NCI-H526 treated with DMSO at 0.1 percent for 48 hours (cell line): Measurements from ENCODE around the gene LCLAT1.
"Not testable (repeated sequence)": the region's sequence is repeated elsewhere in the genome, so short reads cannot be mapped to it uniquely, and the experiment has no call there.

Experiments
- DNase-seq: peaks from one replicate; lab custom pipeline; 2025; lab: John Stamatoyannopoulos, UW

The LCLAT1 gene

DNA sequence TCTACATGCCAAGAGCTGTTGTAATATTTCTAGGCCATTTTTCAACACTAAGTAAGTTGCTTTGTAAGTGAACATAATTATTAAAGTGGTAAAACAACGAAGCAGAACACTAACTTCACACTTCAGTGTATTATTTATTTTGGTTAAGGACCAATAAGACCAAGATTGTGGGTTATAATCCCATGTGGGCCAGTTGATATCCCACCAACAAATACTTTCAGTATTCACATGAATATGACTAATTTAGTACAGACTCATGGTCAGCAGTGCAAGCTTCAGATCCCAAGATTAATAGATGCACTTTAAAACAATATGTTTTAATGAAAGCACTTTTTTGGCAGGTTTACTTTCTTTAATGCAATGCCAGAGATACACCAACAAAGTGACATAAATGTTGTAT is 154.3 kb downstream of the LCLAT1 start:
- DNase-seq: no peak

DNA sequence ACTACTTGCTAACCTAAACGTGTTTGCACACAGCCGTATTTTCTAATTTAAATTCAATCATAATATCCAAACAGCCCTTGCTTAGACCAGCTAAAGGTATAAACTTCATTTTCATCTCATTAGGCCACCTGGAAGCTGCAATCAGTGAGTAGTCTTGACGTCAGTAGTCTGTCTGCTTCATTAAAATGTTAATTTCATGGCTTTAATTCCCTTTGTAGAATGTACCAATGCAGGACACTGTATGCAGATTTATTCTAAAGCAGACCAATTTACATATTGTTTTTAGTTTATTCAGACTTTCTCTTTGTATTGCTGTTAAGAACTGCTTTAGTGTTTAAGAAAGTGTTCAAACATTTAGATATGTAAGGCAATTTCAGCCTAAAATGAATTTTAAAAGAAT is 158.2 kb downstream of the LCLAT1 start:
- no peak for DNase-seq

DNA sequence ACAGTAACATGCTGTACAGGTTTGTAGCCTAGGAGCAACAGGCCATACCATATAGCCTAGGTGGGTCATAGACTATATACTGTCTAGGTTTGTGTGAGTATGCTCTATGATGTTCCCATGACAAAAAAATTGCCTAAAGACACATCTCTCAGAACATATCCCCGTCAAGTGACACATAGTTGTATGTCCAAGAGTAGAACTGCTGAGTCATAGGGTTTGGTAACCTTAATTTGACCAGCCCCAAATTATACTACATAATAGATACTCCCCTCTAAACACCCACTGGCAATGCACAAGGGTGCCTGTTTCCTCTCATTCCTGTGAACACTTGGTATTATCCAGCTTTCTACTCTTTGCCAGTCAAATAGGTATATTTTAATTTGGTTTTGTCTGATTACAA is 161.6 kb downstream of the LCLAT1 start:
- DNase-seq: no peak

DNA sequence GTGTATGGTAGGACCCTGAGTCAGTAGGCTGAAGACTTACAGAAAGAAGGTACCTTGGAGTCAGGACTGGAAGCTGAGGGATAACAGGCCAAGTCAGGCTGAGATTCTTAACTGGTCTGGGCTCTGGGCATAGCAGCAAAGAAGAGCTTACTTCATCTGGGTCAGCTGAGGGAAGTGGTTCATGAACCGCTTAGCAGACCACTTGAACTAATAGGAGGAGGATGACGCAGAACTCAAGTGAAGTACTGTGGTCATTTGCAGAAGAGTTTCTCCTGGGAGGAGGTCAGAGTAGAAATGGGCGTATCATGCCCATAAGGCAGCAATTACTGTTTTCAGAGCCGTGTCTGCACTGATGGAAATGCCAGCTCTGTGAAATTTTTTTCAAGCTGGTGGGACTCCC is 164.5 kb downstream of the LCLAT1 start:
- DNase-seq: no peak

DNA sequence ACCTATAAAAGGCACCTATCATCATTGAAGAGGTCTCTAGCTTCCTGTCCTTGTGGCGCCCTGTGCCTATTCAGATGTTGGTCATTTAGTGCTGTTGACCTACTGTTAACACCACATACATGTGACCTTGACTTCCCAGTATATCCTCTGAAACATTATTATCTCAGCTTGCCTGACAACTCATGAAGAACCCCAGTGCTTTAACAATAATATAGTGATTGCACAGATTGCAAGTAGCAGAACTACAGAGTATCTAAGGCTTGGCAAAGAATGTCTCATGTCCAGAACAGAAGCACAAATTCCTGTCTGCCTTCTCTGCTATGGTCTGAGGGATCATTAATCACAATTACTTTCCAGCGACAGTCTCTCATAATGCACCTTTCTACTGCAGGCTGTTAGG is 165.3 kb downstream of the LCLAT1 start:
- no peak for DNase-seq

DNA sequence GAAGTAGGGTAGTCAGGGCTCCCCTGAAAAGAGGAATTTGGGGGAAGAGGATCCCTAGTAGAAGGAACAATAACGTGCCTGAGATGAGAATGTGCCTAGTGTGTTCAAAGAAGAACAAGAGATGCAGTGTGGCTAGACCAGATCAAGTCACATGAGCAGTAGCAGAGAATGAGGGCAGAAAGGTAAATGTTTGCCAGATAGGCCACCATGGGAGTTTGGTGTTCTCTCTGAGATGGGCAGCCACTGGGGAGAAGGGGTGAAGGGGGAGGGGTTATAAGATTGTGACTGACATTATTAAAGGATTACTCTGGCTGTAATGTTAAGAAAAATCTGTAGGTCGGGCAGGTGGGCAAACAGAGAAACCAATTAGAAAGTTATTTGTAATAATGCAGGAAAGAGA is 166.0 kb downstream of the LCLAT1 start:
- no peak for DNase-seq

DNA sequence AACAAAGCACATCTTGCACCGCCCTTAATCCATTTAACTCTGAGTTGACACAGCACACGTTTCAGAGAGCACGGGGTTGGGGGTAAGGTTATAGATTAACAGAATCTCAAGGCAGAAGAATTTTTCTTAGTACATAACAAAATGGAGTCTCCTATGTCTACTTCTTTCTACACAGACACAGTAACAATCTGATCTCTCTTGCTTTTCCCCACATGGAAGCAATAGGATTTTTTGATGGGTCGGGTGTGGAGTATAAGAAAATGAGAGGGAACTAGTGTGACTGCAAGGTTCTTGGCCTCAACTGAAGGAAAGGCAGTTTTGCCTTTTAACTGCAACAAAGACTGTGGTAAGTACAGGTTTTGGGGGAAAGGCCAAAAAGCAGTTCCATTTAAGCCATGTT is 167.2 kb downstream of the LCLAT1 start:
- not testable (repeated sequence) for DNase-seq

DNA sequence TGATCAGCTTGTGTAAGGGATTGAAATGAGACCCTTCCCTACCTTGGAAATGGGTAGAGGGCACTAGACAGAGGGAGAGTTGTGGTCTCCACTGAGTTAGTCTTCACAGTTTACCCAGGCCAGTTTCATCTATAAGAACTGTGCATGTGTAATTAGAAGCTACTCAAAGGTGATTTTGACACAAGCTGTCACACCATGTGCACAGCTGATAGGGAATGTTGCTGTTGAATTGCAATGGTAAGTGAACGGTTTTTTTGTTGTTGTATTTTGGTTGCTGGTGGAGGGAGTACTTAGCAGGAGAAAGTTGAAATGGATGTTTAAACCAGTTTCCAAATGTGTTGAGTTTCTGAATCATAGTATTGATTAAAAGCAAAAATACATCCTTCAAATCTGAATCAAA is 168.9 kb downstream of the LCLAT1 start:
- no peak for DNase-seq

DNA sequence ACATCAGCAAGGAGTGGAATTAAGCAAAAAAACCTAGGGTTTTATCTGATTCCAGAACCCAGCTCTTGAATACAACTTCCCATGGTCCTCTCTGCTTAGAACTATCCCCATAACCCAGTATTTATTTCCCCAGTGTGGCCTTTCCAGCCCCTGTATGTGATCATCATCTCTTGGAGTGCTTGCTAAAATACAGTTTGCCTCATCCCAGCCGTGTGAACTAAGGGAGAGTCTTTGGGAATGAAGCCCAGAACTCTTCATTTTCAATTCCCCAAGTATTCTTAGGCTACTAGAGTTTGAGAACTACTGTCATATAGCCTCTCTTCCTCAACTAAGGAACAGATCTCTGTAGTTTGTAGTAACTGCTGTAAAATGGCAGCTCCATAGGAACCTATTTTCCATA is 173.1 kb downstream of the LCLAT1 start:
- DNase-seq: no peak

DNA sequence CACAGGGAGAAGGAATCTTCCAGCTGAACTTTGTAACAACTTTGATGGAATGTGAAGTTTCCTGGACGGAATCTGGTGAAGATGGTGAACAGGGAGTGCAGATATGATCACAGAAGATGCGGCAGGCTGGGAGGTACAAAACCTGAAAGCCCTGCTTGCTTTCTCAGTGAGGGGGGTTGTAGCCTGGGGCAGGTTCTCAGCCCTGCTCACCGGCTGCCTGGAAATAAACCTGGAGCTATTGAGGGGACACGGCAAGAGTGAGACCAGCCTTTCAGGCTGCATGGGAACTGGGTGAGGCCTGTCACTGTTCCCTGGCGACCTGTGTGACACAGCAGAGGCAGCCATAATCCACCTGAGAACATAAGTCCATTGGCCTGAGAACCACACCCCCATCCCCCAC is 174.8 kb downstream of the LCLAT1 start:
- no peak for DNase-seq

DNA sequence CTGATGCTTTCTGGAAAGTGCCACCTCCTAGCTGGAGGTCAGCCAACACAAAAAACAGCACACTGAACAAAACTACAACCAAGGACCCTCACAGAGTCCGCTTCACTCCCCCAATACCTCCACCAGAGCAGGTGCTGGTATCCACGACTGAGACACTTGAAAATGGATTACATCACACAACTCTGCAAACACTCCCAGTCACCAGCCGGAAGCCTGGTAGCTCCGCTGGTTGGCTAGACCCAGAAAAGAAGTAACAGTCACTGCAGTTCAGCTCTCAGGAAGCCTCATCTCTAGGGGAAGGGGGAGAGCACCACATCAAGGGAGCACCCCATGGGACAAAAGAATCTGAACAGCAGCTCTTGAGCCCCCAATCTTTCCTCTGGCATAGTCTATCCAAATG is 175.4 kb downstream of the LCLAT1 start:
- no peak for DNase-seq

DNA sequence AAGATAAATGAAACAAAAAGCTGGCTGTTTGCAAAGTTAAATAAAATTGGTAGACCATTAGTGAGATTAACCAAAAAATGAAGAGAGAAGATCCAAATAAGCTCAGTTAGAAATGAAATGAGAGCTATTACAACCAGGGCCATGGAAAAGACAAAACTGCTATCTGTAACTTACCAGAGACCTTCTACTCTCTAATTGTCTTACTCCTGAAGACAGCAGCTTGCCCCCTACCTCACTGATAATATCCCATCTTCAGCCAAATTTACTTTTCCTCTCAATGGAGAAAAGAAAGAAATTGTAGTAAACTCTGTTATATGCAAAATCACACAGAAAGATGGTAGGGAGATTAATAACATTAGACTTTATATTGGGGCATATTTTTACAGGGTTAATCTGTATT is 178.2 kb downstream of the LCLAT1 start:
- DNase-seq: no peak

DNA sequence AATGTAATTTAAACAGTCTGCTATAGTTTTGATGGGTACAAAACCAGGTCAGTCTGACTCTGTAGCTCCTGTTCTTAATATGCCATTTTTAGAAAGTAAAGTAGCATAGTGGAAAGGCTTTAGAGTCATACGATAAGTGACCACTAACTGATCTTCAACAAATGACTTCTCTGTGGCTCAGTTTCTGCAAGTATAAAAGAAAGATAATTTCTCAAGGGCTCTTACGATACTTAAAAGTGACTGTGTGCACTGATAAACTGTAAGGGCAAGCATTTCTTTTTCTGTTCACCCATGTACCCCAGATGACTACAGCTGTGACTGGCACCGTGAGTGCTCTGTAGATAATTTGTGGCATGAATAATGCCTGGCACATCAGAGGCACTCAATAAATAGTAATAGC is 178.7 kb downstream of the LCLAT1 start:
- no peak for DNase-seq

DNA sequence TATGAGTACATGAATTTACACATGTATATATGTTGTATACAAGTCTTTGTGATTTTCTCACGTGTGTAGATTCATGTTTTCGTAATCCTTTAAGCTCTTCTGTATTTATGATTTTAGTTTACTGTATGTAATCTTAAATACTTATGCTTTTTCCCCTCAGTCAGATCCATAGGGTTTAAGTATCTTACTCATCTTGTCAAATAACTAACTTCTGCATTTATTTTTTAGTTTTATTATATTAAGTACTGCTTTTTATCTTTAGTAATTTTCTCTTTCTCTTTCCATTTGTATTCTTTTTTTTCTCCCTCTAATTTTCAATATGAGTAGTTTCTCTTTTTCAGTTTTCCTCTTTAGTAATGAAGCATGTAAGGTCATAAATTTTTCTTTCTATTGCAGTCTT is 179.4 kb downstream of the LCLAT1 start:
- DNase-seq: no peak

DNA sequence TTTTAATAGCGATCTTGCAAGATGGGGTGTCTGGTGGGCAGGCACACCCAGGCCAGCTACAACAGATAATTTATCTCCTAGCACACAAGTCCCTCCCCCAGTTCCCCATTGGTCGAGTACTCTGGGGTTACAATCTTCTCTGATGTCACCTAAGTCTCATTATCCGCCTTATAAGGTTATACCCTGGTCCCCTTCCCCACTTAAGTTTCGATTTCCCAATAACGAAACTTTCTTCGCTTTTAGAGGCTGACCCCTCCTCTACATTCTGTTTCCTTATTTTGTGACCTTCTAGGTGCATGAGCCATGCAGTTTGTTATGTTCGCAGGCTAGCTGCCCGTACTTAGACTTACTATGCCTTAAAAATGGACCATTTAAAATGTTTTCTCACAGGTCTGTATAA is 180.1 kb downstream of the LCLAT1 start:
- no peak for DNase-seq

DNA sequence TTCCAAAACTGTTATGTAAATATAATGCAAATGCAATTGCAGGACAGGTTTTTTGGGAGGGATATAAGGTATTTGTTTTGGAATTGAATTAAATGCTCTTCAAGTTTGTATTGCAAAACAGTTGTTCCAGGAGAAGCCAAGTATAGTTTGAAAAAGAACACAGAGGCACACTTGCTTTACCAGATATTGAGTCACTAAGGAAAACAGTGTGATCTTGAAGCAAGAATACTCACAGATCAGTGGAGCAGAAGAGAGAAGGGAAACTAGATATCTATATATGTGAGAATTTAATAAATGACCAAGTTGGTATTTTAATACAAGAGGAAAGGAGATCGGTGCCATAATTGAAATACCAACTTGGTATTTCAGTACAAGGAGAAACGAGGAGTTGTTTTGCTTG is 181.3 kb downstream of the LCLAT1 start:
- no peak for DNase-seq

DNA sequence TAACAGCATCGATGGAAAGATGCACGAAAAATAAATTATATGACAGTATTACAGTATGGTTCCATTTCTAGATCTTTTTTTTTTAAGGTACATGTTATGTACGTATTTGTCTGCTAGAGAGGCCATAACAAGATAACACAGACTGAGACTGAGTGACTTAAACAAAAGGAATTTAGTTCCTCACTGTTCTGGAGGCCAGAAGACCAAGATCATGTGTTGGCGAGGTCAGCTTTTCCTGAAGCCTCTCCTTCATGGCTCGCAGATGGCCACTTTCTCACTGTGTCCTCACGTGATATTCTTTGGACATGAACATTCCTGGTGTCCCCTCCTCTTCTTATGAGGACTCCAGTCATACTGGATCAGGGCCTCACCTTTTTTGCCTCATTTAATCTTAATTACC is 182.8 kb downstream of the LCLAT1 start:
- no peak for DNase-seq

DNA sequence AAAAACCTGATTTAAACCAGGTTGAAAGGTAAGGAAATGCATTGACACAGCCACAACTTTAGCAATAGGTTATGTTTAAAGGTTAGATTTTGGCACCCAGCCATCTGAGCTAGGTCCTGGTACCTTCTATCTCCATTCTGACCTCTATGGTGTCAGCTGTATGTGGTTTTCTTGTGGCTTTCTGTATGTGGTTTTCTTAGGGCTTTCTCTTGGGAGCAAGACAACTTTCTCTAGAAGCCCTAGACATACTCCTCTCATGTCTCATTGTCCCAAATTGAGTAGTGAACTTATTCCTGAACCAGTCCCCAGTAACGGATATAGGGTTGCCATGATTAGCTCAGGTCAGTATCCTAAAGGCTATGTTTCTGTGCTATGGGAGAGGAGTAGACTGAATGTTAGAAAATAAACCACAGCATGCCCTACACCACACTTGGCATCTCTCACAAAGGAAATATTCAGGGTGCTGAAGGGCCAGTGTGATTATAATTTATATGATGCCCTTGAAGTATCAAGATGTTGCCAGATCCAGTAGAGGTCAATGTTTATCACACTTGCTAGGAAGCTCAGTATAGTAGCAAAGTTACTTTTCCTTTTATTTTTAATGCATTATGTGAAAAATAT is 184.1 kb downstream of the LCLAT1 start:
- no peak for DNase-seq

DNA sequence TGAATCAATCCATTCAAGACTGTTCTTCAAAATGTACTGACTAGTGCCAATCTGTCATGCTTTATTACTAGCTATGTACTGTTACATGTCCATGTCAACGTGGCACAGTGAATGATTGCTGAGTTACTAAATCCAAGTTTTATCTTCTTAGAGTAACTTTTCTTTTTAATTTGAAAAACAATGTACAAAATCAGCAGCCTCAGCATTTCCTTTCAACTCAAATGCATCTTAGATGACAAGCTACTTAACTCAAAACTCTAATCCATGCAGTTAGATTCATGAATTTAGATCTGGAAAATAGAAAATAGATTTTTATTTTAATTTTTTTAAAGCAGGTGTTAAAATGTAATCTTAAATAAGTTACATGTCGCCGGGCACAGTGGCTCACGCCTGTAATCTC is 186.0 kb downstream of the LCLAT1 start:
- DNase-seq: no peak

DNA sequence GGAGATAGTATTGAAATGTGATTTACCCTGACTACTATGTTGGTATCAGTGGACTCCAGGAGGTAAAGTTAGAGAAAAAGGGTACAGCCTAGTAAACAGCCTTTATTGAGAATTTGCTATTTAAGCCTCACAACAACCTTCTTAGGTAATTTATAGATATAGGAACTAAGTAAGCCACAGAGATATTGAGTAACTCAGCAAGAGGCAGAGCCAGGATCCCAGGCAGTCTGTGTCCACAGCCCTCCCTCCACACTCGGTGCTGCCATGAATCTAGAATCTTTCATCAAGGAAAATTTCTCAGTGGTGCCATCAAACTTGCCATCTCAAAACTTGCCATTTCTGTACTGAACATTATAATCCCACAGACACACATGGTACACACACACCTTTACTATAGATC is 189.3 kb downstream of the LCLAT1 start:
- DNase-seq: no peak

DNA sequence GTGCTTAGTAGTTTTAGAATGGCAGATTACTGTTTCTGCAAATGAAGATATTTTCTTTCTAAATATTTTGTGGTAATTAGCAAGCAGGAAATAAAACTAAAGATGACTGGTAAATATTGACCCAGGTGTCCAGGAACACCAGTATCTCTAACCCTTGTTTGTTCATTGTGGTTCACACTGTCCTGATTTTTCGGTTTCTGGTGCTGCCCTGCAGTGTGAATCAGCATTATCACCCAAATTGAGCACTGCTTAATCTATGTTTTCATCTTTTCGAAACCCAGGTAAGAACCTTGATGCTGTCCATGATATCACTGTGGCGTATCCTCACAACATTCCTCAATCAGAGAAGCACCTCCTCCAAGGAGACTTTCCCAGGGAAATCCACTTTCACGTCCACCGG is 192.8 kb downstream of the LCLAT1 start:
- DNase-seq: no peak

DNA sequence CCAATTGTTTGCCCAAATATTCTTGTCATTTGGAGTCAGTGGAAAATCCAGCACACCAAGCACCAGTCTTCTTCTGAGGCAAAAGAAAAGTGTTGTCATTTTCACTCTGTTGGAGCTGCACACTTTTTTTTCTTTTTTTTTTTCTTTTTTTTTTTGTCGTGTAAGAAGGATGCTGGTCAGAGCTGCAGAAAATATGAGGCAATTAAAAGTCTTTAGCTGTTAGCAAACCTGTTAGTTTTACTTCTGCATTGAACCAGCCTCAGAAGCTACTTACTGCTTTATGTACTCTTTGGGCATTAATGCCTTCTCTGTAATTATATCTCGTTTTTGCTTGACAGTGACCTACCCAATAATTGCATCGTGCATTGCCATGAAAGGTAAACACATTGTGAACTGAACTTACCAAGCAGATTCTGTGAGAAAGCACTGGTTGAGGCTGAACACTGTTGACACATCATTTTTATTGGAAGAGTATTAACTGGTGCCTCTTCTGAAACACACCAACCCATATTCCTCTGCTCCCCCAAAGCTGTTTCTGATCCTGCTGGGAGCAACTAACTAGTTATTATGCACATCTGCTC is 194.8 kb downstream of the LCLAT1 start:
- no peak for DNase-seq

DNA sequence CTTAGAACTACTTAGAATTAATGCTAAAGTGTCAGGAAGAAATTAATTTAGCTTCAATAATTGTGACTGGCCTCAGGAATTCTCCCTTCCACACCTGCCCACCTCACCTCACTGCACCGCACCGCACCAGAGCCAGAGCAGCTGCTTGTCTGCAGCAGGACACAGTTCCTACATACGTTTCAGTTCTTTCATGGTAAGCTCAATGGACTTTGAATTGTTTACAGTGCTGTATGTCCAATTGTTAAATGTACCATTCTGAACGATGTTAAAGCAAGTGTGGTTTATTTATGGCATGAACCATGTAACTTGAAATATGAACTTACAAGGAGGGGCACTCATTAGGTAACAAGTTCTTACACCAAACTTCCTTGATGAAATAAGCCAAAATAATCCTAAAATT is 196.0 kb downstream of the LCLAT1 start:
- DNase-seq: not testable (repeated sequence)

DNA sequence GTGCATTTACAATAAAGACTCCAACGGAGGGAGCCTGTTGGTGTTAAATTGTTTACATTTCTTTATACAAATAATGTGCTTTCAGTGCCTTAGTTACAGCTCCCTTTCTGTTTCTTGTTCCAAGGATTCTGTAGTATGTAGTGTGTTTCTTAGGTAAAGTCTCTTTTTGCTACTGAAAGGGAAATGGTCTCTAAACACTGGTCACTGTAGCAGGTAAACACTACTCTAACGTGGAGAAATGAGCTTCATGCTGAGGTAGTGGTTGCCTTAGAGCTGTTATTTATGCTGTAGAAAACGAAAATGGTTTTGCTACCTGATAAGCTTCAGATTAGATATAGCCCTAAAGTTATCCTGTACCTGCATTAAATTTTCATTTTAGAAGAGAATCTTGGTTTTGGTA is 196.6 kb downstream of the LCLAT1 start:
- DNase-seq: no peak
